Neural cell (in vitro differentiated cells): ENCODE data around the gene HSD17B13.

Source experiments
- CTCF ChIP-seq: fragments of 450-650 bp; IDR thresholded peaks from 2 replicates; pipeline ENCODE4 v1.5.1; 2014; ENCODE audit warnings: antibody characterized with exemption, mild to moderate bottlenecking, moderate library complexity; ENCODE audit not compliant: poor library complexity, severe bottlenecking
- EZH2 ChIP-seq: fragments of 200-600, 300-800 bp; shearing (Covaris generic), sonication (generic); IDR thresholded peaks from 2 replicates; pipeline ENCODE4 v1.6.1; 2014; ENCODE audit warnings: antibody characterized with exemption, low read length, borderline replicate concordance, mild to moderate bottlenecking; ENCODE audit not compliant: insufficient read depth, poor library complexity, severe bottlenecking
- MXI1 ChIP-seq: fragments of 450-650 bp; conservative IDR thresholded peaks from 2 replicates; pipeline ENCODE4 v1.6.1; 2014; ENCODE audit warnings: antibody characterized with exemption, mild to moderate bottlenecking; ENCODE audit not compliant: poor library complexity, severe bottlenecking
- POLR2AphosphoS5 ChIP-seq: IDR thresholded peaks from 2 replicates; pipeline ENCODE4 v1.6.1; 2012
- SMC3 ChIP-seq: fragments of 450-650 bp; conservative IDR thresholded peaks from 2 replicates; pipeline ENCODE4 v1.6.1; 2014; ENCODE audit warnings: antibody characterized with exemption, mild to moderate bottlenecking, moderate library complexity; ENCODE audit not compliant: poor library complexity
- TAF1 ChIP-seq: IDR thresholded peaks from 2 replicates; pipeline ENCODE4 v1.6.1; 2012; ENCODE audit warnings: low read depth

GRCh38 chr4:87270825-87271224, 51.9 kb downstream of the HSD17B13 start:
- TF ChIP-seq CTCF (no peak), MXI1 (no peak), EZH2 (no peak), POLR2AphosphoS5 (no peak), TAF1 (no peak), SMC3 (no peak)
